GM12875 (cell line): ENCODE results near the gene ADAP1.
"Not testable (repeated sequence)": the region's sequence is repeated elsewhere in the genome, so short reads cannot be mapped to it uniquely, and the experiment has no call there.

Experiments used
- H3K4me3 ChIP-seq: one replicate; pipeline ENCODE4 v1.5.1; 2011; ENCODE audit warnings: low read depth, low read length, control low read depth
- CTCF ChIP-seq: IDR thresholded peaks from 2 replicates; pipeline ENCODE4 v1.5.1; 2011; ENCODE audit warnings: low read depth, mild to moderate bottlenecking, control low read depth, inconsistent platforms, low read length, moderate library complexity, borderline replicate concordance; ENCODE audit not compliant: insufficient read depth

ADAP1 gene

GRCh38 chr7:954330-955238 lies at the start of gene ADAP1:
ADAP1 (minus strand) TSS chr7:954680; CDS start chr7:954477, 203 bp downstream.
- peak within 1 kb of the TSS; percentile 65 for H3K4me3 ChIP-seq

GRCh38 chr7:1002445-1002844 lies 48.0 kb upstream of the ADAP1 start:
- H3K4me3 ChIP-seq = not testable (repeated sequence)

More at GRCh38 chr7:954330-955238, at the start of gene ADAP1:
- TF ChIP-seq CTCF = peak; percentile 65

GRCh38 chr7:1002026-1002425 lies 47.5 kb upstream of the ADAP1 start:
- H3K4me3 ChIP-seq = not testable (repeated sequence)

DNA sequence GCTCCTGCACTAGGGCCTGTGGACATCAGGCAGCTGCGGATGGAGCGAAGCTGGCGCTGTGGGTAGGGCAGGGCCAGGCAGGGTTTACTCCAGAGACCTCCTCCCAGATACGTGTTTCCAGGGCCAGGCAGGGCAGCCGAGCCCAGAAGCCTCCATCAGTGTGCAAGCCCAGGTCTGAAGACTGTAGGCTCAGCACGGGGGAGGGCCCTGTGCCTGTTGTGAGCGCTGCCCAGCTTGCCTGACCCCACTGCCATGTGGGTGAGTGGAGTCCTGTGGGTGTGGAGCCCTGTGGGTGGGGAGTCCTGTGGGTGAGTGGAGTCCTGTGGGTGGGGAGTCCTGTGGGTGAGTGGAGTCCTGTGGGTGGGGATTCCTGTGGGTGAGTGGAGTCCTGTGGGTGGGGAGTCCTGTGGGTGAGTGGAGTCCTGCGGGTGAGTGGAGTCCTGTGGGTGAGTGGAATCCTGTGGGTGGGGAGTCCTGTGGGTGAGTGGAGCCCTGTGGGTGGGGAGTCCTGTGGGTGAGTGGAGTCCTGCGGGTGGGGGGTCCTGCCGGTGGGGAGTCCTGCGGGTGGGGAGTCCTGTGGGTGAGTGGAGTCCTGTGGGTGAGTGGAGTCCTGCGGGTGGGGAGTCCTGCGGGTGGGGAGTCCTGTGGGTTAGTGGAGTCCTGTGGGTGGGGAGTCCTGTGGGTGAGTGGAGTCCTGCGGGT lies 46.7 kb upstream of the ADAP1 start:
- H3K4me3 ChIP-seq = not testable (repeated sequence)

GRCh38 chr7:999941-1000935 lies 45.8 kb upstream of the ADAP1 start:
- H3K4me3 ChIP-seq = no peak overlapping the region

GRCh38 chr7:999149-999879 lies 44.8 kb upstream of the ADAP1 start:
- TF ChIP-seq CTCF = no peak
- no peak overlapping the region for H3K4me3 ChIP-seq

More at GRCh38 chr7:999941-1000935, 45.8 kb upstream of the ADAP1 start:
- TF ChIP-seq CTCF = no peak

DNA sequence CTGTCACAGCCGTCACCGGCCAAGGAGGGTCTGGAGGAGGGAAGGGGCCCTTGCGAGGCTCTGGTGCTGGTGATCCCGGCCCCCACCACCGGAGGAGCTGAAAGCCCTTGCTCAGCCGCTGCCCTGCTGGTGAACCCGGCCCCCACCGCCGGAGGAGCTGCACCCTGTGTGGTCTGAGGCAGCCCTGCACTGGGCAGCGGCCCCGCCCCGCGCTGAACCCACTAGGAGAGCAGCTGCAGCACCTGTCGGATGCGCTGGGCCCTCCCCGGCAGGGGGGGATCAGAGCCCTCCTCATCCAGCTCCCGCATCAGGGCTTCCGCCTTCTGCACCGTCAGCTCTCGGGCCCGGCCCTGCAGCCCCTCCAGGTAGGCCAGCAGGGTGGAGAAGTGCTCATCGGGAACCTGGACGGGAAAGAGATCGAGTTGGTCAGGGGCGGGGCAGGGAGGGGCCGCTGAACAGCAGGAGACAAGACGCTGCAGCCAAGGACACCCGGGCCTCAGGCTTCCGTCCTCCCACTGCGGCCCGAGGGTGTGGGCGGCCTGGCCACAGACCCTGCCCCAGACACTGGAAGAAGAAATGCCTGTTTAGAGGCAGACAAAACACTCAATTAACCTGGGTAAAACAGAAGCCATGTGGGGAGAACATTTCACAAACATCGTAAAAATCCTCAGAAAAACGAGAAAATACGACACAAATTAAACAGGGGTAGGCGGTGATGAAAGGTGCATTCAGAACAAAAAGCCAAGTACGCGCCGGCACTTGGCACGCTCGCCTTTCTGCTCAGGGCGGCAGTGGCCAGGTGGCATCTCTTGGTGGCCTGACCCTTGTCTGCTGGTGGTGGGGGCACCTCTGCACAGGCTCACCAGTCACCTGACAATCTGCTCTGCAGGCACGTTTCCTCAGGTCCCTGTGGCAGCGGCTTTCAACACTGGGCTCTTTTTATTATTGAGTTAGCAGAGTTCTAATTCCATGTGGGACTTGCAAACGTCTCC lies 43.2 kb upstream of the ADAP1 start:
- H3K4me3 ChIP-seq = no peak overlapping the region
- TF ChIP-seq CTCF = no peak
